Ishikawa (cell line): Measurements from ENCODE around the gene HCLS1.

Experiments
- CEBPB ChIP-seq: IDR thresholded peaks from 2 replicates; pipeline ENCODE4 v1.6.1; 2012
- CREB1 ChIP-seq: IDR thresholded peaks from 2 replicates; pipeline ENCODE4 v1.6.1; 2012; ENCODE audit warnings: low read depth
- EGR1 ChIP-seq: IDR thresholded peaks from 2 replicates; pipeline ENCODE4 v1.6.1; 2012
- EP300 ChIP-seq: IDR thresholded peaks from 2 replicates; pipeline ENCODE4 v1.6.1; 2012; ENCODE audit warnings: borderline replicate concordance
- FOXM1 ChIP-seq: IDR thresholded peaks from 2 replicates; pipeline ENCODE4 v1.6.1; 2012; ENCODE audit warnings: low read depth, borderline replicate concordance
- MAX ChIP-seq: IDR thresholded peaks from 2 replicates; pipeline ENCODE4 v1.6.1; 2012
- NFIC ChIP-seq: IDR thresholded peaks from 2 replicates; pipeline ENCODE4 v1.6.1; 2012
- RAD21 ChIP-seq: IDR thresholded peaks from 2 replicates; pipeline ENCODE4 v1.6.1; 2012; ENCODE audit warnings: low read depth
- REST ChIP-seq: IDR thresholded peaks from 2 replicates; pipeline ENCODE4 v1.6.1; 2012; ENCODE audit warnings: low read depth, mild to moderate bottlenecking
- TAF1 ChIP-seq: IDR thresholded peaks from 2 replicates; pipeline ENCODE4 v1.6.1; 2012; ENCODE audit warnings: low read depth, mild to moderate bottlenecking
- TCF12 ChIP-seq: IDR thresholded peaks from 2 replicates; pipeline ENCODE4 v1.6.1; 2012; ENCODE audit warnings: low read depth
- TEAD4 ChIP-seq: IDR thresholded peaks from 2 replicates; pipeline ENCODE4 v1.6.1; 2012
- YY1 ChIP-seq: IDR thresholded peaks from 2 replicates; pipeline ENCODE4 v1.6.1; 2012; ENCODE audit warnings: low read depth
- ZBTB7A ChIP-seq: IDR thresholded peaks from 2 replicates; pipeline ENCODE4 v1.6.1; 2012; ENCODE audit warnings: low read depth
- TF ChIP-seq, protein P1 (sequence below): IDR thresholded peaks from 2 replicates; pipeline ENCODE4 v1.6.1; 2012

Gene HCLS1

DNA sequence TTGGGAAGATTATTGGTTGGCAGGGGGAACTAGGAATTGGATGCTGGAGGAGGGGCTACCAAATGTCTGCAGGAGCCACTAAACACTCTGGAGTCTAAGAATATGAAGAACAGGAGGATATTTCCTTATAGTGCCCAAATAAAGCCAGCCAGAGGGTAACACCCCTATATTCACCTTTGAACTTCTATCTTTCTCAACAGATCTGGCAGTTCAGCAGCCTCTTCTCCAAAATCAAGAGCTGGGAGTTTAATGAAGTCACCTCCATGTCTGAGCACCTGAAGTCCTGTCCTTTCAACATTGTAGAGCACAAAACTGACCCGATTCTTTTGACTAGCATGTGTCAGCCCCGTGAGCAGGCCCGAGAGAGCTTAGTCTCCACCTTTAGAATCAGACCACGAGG, 34.2 kb downstream of the HCLS1 start:
- TF ChIP-seq YY1 (no peak), CEBPB (no peak), RAD21 (no peak), FOXM1 (no peak), TCF12 (no peak)

- TF ChIP-seq, protein P1, sequence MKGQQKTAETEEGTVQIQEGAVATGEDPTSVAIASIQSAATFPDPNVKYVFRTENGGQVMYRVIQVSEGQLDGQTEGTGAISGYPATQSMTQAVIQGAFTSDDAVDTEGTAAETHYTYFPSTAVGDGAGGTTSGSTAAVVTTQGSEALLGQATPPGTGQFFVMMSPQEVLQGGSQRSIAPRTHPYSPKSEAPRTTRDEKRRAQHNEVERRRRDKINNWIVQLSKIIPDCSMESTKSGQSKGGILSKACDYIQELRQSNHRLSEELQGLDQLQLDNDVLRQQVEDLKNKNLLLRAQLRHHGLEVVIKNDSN: no peak
- TF ChIP-seq MAX: no peak
- no peak for TF ChIP-seq TAF1
- no peak for TF ChIP-seq ZBTB7A
- no peak for TF ChIP-seq TCF12
- TF ChIP-seq EGR1: no peak
Observed at GRCh38 chr3:121624147-121624899, 36.4 kb downstream of the HCLS1 start.

- TF ChIP-seq NFIC: no peak
- no peak for TF ChIP-seq RAD21
- no peak for TF ChIP-seq TCF12
Observed at GRCh38 chr3:121621491-121621890, 39.2 kb downstream of the HCLS1 start.

GRCh38 chr3:121619691-121620090, 41.0 kb downstream of the HCLS1 start:
- TF ChIP-seq EGR1: no peak
- no peak for TF ChIP-seq ZBTB7A
- no peak for TF ChIP-seq TAF1
- TF ChIP-seq TCF12: no peak

DNA sequence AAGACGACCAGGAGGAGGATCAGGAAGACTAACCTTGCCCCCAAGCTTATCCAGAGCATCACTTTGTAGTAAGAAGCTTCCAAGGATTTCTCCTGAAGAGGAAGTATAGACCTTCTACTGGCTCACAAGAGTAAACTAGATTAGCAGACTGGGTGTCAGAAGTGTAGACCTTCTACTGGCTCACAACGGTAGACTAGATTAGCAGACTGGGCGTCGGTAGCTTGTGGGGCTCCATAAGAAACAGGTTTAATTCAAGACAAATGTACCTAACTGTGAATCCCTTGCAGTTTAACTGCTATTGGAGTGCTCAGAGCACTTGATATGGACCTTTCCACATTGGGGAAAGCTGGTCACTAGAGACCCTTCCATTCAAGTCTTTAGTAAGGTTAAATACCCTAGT, 54.6 kb downstream of the HCLS1 start:
- TF ChIP-seq CREB1 (no peak), CEBPB (no peak), EP300 (no peak), YY1 (no peak), FOXM1 (no peak), RAD21 (no peak), ZBTB7A (no peak)
- TF ChIP-seq, protein P1: no peak

GRCh38 chr3:121604759-121605158, 55.9 kb downstream of the HCLS1 start:
- TF ChIP-seq, protein P1: no peak
- TF ChIP-seq CREB1 (no peak), RAD21 (no peak), FOXM1 (no peak), ZBTB7A (no peak), TEAD4 (no peak), TCF12 (no peak), TAF1 (no peak), EP300 (no peak), CEBPB (no peak), NFIC (no peak), EGR1 (no peak), MAX (no peak), REST (no peak), YY1 (no peak)

DNA sequence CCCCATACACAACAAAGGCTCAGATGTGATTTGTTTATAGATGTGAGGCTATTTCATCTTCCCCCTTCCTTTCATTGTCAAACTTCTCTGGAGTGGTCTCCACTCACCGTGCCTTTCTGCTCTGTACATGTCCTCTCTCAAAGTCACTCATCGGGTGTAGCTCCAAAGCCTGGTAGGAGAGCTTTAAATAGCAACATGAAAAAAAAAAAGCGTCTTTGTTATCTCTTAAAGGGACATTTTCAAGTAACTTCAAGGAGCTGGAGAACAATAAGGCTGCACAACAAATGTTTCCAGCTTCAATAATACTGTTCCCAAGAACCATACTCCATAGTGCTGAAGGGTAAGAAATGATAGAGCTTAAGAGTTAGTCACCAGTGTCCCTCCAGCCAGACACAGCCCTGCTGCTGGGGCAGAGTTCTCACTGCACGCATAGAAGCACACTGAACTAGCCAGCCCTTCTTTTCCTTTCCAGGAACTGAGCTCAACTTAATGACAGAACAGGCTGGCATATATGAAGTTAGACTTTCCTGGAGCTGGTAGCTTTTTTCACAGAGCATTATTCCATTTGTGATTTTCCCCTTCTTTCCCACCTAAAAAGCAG, 59.4 kb downstream of the HCLS1 start:
- TF ChIP-seq FOXM1: no peak
- TF ChIP-seq EP300: no peak
- no peak for TF ChIP-seq EGR1
- no peak for TF ChIP-seq TAF1
- TF ChIP-seq TEAD4: no peak
- no peak for TF ChIP-seq RAD21
- no peak for TF ChIP-seq CREB1
- TF ChIP-seq, protein P1: no peak
- TF ChIP-seq NFIC: no peak
- no peak for TF ChIP-seq CEBPB
- TF ChIP-seq REST: no peak
- TF ChIP-seq TCF12: no peak
- no peak for TF ChIP-seq ZBTB7A
- TF ChIP-seq MAX: no peak
- no peak for TF ChIP-seq YY1
